CD4-positive, alpha-beta T cell treated with Interleukin-2 at 100 ng/mL for 4 hours (primary cell): ENCODE data around the gene ICAM3.
A peak's percentile ranks its signal among the peaks of the same experiment; 100 is the strongest.

Source experiments
- DNase-seq: peaks from one replicate; pipeline ENCODE4 v3.0.0-alpha.2; 2020; ENCODE audit warnings: low spot score

Gene ICAM3

DNA sequence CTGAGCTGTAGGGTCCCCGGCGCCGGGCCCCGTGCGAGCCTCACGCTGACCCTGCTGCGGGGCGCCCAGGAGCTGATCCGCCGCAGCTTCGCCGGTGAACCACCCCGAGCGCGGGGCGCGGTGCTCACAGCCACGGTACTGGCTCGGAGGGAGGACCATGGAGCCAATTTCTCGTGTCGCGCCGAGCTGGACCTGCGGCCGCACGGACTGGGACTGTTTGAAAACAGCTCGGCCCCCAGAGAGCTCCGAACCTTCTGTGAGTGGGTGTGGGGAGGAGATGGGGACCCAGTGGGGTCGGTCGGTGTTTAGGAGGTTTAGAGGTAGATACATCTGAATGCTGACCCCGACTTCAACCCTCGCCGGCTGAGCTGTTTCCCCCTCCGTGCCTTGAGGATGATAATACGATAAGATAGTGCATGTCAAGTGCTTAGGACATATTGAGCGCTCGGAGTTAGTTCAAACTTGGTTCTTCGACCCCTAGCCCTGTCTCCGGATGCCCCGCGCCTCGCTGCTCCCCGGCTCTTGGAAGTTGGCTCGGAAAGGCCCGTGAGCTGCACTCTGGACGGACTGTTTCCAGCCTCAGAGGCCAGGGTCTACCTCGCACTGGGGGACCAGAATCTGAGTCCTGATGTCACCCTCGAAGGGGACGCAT lies 47.7 kb downstream of the ICAM3 start:
- DNase-seq: no peak

GRCh38 chr19:10290876-10291553 lies 48.4 kb downstream of the ICAM3 start:
- peak; percentile 56 for DNase-seq

DNA sequence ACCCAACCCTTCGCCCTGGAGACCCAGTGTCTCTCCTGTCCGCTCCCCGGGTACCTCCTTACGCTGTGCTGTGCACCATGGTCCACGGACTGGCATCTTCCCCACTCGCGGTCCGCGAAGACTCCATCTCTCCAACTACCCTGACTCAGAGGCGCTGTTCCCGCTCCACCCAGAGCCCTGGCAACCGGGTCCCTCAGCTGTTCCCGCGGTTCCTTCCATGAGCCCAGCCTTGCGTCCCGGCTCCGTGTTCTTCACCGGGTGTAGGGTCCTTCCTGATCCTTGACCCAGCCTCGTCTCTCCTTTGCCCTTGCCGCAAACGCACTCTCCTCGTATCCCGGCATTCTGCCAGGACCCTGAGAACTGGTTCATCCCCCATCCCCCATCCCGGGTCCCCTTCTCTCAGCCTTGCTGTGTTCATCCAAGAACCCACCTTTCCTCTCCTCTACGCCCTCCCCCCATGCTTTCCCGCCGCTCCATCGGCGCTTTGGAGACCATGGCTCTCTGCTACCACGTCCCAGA lies 49.0 kb downstream of the ICAM3 start:
- no peak for DNase-seq

DNA sequence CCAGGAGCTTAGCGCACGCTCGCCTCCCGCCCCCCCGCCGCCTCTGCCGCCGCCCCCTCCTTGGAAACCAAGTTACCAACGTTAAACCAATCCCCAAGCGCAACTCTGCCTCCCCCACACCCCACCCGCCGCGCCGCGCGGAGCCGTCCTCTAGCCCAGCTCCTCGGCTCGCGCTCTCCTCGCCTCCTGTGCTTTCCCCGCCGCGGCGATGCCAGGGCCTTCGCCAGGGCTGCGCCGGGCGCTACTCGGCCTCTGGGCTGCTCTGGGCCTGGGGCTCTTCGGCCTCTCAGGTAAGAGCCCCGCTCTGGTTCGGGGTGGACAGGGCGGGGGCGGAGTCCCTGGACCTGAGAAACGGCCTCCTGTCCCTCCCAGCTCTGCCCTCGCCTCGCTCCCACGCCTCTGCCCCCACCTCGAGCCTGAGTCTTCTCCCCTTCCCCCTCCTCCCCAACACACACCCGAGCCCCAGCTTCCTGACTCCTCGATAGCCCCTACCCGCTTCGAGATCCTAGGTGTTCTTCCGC lies 49.5 kb downstream of the ICAM3 start, which contains the start of gene ICAM5:
TSS of gene ICAM5 (plus strand) at position 117 of the 521 bp plus-strand sequence. CDS start at position 209, 92 bp downstream.
- DNase-seq: no peak

GRCh38 chr19:10289167-10289835 lies 50.1 kb downstream of the ICAM3 start:
- peak; percentile 53 for DNase-seq

DNA sequence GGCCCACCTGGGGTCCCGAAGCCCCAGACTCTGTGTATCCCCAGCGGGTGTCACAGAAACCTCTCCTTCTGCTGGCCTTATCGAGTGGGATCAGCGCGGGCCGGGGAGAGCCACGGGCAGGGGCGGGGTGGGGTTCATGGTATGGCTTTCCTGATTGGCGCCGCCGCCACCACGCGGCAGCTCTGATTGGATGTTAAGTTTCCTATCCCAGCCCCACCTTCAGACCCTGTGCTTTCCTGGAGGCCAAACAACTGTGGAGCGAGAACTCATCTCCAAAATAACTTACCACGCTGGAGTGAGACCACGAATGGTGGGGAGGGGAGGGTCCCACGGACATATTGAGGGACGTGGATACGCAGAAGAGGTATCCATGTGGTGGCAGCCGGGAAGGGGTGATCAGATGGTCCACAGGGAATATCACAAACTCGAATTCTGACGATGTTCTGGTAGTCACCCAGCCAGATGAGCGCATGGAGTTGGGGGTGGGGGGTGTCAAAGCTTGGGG lies 50.7 kb downstream of the ICAM3 start:
- DNase-seq: no peak

GRCh38 chr19:10286803-10287737 lies 52.4 kb downstream of the ICAM3 start, which contains the start of gene ICAM4:
TSS of gene ICAM4 (plus strand) at chr19:10286955. CDS start at chr19:10287013, 58 bp downstream.
- DNase-seq: no peak

DNA sequence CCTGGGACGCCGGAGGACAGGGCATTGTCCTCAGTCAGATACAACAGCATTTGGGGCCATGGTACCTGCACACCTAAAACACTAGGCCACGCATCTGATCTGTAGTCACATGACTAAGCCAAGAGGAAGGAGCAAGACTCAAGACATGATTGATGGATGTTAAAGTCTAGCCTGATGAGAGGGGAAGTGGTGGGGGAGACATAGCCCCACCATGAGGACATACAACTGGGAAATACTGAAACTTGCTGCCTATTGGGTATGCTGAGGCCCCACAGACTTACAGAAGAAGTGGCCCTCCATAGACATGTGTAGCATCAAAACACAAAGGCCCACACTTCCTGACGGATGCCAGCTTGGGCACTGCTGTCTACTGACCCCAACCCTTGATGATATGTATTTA lies 54.0 kb downstream of the ICAM3 start:
- no peak for DNase-seq

DNA sequence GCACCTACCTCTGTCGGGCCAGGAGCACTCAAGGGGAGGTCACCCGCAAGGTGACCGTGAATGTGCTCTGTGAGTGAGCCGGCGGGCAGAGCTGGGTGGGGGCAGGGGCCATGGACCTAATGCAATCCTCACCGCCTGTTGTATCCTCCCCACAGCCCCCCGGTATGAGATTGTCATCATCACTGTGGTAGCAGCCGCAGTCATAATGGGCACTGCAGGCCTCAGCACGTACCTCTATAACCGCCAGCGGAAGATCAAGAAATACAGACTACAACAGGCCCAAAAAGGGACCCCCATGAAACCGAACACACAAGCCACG lies 54.5 kb downstream of the ICAM3 start:
- DNase-seq: no peak

GRCh38 chr19:10284065-10284959 lies 55.1 kb downstream of the ICAM3 start:
- DNase-seq: no peak
